Measurements from ENCODE around the gene ORC3. TPM values are rescaled to one million over a fixed set of nuclear protein-coding genes. Genes with fewer than 3 reads are reported as not detected.

The ORC3 gene
- total RNA-seq, 2 donors from 2014 or later: 48.3 to 62.4 TPM

GRCh38 chr6:87714093-87714842 is 124.3 kb downstream of the ORC3 start:
- Histone ChIP-seq H3K36me3 (ENCODE audit: control insufficient read depth, insufficient read depth, low read length) (no peaks in the 10 kb centered on the region), H3K9ac (ENCODE audit: extremely low read depth, low read length, poor library complexity, severe bottlenecking) (no peak overlapping the region), H3K27me3 (ENCODE audit: control insufficient read depth, insufficient read depth, low read length, poor library complexity, severe bottlenecking) (no peaks in the 10 kb centered on the region), H3K27ac (ENCODE audit: low read depth, low read length) (no peak overlapping the region), H3K9me3 (ENCODE audit: control insufficient read depth, low read length) (no peaks in the 10 kb centered on the region), H3K4me1 (ENCODE audit: control insufficient read depth, insufficient read depth, low read length) (no peaks in the 10 kb centered on the region), H3K4me3 (ENCODE audit: low read length) (no peak overlapping the region)
- no peak for TF ChIP-seq CTCF (conservative IDR thresholded peaks at IDR 0.05)
- Mint-ChIP-seq H3K4me3 (no peak overlapping the region), H3K9me3 (no peaks in the 10 kb centered on the region), H3K4me1 (peaks cover 3% of the 10 kb centered on the region), H3K27me3 (ENCODE audit: insufficient read depth) (no peaks in the 10 kb centered on the region), H3K27ac (no peak overlapping the region), H3K36me3 (ENCODE audit: low read depth) (no peaks in the 10 kb centered on the region)
- WGBS, 2 experiments (ENCODE audit: insufficient coverage in 1 of 2, insufficient read length in 1 of 2): 90 to 100% methylated on average over 2 of the region's 2 CpGs
- no peak for DNase-seq

Other genes starting within 250 kb of the ORC3 start
- gene C6orf163, start 245.3 kb upstream of the ORC3 start, total RNA-seq: 1 to 10 TPM; 4.5 to 5.2 TPM
- gene CFAP206, start 182.2 kb upstream of the ORC3 start, total RNA-seq: under 1 TPM; 0.22 to 0.29 TPM
- gene SLC35A1, start 117.2 kb upstream of the ORC3 start, total RNA-seq: 10 to 100 TPM; 10.4 to 10.9 TPM
- gene RARS2, start 148 bp upstream of the ORC3 start, total RNA-seq: 10 to 100 TPM; 49.7 to 57.0 TPM
- 10 to 100 TPM; 70.4 to 73.5 TPM for gene AKIRIN2, start 112.1 kb downstream of the ORC3 start, total RNA-seq